DOHH2 (cell line): Measurements from ENCODE around the gene MLIP.

Experiments
- CTCF ChIP-seq: fragments of 200-600 bp; sonication (generic); IDR thresholded peaks from one replicate; pipeline ENCODE4 v1.5.1; 2014; ENCODE audit warnings: antibody characterized with exemption, mild to moderate bottlenecking, low read depth, low read length; ENCODE audit not compliant: poor library complexity, severe bottlenecking
- EZH2phosphoT487 ChIP-seq: fragments of 200-600 bp; sonication (generic); IDR thresholded peaks from 2 replicates; pipeline ENCODE4 v1.6.1; 2017; ENCODE audit warnings: borderline replicate concordance, mild to moderate bottlenecking, antibody characterized with exemption, low read length, moderate library complexity, mixed read lengths

- TF ChIP-seq CTCF (no peak), EZH2phosphoT487 (no peak)
These were observed 72.4 kb downstream of the MLIP start for GRCh38 chr6:54183616-54184015.
